NCI-H1436 (cell line): Measurements from ENCODE around the gene NCAM1.
"Not testable (repeated sequence)": the region's sequence is repeated elsewhere in the genome, so short reads cannot be mapped to it uniquely, and the experiment has no call there.

ENCODE experiments used
- DNase-seq: peaks from one replicate; lab custom pipeline; 2025; lab: John Stamatoyannopoulos, UW

NCAM1 gene

GRCh38 chr11:113277907-113278306 is 316.7 kb downstream of the NCAM1 start:
- DNase-seq, result no peak

DNA sequence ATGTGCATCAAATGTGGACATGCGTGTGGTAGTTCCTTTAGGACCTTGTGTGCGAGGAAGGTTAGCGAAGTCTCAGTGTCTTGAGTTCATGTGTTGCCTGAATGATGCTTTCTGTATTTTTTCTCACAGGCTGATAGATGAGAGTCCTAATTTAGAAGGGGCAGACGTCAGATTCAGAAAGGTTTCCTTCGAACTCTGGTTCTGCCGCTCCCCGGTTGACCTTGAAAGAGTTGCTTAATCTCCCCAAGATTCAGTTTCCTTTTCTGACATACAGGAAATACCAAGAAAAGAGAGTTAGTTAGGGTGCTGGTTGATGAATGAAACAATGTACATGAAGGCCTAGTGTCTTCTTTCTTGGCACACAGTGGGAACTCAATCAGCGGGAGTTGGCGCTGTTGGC is 317.3 kb downstream of the NCAM1 start:
- DNase-seq, result no peak

DNA sequence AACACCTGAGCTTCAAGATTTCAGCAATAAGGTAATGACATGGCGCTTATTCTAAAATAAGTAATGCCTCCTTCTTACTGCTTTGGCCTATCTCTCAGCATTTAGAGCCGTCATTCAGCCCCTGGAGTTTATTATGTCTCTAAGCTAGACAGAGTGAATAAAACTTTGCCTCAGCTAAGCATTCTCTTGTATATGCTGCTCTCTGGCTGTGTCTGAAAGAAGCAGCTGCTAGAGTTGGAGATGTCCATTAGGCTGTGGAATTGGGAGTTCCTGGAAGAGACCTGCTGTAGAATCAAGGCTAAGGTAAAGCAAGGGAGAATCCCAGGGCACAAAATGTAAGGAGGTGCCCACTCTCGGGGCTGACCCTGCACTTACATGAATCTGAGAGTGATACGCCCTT is 317.7 kb downstream of the NCAM1 start:
- DNase-seq, result no peak

- no peak for DNase-seq
These were observed 318.4 kb downstream of the NCAM1 start for GRCh38 chr11:113279591-113279990.

DNA sequence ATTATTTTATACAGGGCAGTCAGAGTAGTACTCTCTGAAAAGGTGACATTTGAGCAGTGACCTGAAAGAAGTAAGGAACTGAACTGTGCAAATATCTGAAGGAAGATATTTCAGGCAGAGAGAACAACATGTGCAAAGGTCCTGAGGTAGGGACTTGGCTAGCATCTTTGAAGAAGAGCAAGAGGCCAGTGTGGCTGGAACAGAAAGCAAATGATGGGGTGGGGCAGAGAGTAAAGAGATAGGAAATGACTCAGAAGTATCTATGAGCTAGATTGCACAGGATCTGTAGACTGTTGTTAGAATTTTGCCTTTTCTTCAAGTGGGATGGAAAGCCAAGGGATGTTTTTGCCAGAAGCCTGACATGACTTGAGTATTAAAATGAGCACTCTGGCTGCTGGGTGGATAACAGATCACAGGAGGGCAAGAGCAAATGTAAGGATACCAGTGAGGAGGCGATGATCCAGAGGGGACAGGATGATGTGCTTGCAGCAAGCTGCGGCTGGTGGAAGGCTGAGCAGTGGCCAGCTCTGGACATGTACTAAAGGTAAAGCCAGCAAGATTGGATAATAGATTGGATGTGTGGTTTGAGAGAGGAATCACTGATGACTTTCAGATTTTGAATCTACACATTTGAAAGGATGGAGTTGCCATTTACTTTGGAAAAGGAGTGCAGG is 320.0 kb downstream of the NCAM1 start:
- no peak for DNase-seq

- DNase-seq, result no peak
These were observed 321.7 kb downstream of the NCAM1 start for GRCh38 chr11:113282898-113283437.

DNA sequence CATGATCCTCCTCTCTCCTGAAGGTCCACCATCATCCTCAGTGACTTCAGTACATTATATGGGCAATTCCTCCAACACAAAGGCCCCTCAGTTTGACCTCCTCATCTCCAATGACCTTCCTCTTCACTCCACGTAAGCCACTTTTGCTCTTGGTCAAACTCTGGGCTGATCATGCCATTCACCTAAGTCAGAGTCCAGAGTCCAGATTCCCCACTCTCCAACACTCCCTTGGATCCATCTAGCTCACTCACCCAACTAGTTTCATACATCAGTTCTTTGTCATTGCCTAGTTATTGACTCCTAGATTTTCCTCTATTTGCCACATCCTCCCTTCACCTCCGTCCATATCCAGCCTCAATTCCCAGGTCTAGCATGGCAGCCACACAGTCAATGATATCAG is 322.7 kb downstream of the NCAM1 start:
- no peak for DNase-seq

DNA sequence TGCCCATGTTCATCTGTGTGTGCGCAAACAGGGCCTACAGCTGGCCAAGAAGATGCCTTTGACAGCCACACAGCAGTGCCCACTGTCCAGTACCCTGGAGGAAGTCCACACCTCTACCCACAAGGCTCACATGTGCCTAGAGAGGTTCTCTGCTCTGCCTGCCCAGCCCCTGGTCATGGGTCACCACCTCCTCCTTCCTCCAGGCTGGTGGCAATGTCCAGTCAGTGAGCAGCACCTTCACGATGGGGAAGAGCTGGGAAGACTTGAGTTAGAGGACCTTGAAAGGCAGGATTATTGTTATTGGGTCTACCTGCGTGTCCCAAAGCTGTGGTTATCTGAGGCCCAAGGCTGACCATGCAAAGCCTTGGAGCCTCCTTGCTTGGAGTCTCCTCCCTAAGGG is 324.8 kb downstream of the NCAM1 start:
- no peak for DNase-seq

- no peak for DNase-seq
These were observed 325.6 kb downstream of the NCAM1 start for GRCh38 chr11:113286509-113287497.

DNA sequence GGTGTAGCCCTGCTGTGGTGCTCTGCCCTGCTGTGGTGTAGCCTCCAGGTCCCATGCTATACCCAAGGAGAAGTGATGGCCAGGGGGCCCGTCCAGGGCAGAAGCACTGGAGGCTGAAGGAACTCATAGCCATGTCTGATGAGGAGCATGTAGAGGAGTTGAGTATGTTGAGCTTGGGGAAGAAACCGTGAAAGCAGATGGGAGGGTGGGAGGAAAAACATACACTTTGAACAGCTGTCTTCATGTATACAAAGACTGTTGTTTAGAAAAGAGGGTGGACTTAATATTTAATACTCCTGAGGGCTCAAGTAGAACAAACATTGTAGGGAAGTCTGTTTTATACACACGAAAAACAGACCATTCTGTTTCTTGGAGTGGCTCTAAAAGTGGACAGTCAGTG is 326.6 kb downstream of the NCAM1 start:
- no peak for DNase-seq

- no peak for DNase-seq
These were observed 327.2 kb downstream of the NCAM1 start for GRCh38 chr11:113288286-113288863.

DNA sequence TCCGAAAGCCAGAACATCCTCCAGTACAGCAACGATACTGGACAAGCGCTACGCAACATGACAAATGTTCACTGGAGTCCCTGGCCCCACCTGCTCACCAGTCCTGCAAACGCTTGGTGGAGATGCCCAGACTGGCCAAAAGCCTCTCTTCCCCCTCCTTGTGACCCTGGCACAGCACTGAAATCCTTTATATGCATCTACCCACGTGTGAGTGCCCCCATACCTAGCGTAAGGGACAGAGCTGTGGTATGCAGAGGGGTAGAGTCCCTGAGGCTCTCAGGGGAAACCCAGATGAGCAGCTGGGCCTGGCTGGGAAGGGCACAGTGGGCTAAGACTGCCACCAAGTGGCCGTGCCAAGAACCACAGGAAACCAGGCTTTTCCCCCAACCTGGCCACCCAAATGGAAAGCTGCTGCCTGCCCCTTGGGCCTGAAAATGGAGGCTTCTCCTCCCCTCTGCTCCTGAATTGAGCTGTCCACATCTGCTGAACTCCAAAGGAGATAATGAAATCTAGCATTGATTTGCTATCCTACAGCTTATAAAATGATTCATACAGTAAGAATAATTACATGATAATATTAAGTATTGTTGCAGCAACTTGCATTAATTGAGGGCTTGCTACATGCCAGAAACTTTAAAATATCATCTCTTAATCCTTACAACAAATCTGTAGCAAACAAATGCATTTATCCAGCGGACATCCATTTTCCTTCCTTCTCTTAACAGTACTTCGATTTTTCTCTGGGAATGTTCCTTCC is 328.4 kb downstream of the NCAM1 start:
- DNase-seq, result peak; percentile 47

GRCh38 chr11:113293936-113294335 is 332.7 kb downstream of the NCAM1 start:
- no peak for DNase-seq

DNA sequence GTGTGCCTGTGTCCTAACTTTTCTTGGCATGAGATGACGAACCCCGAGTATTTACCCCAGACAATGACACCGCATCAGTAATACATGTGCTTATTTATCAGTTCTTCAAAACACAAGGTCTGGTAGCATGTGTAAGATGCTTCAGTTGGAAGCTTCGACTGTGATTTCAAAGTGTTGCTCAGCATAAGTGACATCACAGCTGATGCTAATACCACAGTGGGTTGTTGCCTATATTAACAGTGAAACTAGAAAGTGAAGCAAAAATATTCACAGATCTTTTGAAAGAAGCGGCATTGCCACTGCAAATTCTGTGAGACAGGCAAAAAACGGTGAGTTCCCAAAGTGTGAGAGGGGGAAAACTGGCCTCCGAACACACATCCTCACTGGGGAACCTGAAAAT is 334.8 kb downstream of the NCAM1 start:
- no peak for DNase-seq

DNA sequence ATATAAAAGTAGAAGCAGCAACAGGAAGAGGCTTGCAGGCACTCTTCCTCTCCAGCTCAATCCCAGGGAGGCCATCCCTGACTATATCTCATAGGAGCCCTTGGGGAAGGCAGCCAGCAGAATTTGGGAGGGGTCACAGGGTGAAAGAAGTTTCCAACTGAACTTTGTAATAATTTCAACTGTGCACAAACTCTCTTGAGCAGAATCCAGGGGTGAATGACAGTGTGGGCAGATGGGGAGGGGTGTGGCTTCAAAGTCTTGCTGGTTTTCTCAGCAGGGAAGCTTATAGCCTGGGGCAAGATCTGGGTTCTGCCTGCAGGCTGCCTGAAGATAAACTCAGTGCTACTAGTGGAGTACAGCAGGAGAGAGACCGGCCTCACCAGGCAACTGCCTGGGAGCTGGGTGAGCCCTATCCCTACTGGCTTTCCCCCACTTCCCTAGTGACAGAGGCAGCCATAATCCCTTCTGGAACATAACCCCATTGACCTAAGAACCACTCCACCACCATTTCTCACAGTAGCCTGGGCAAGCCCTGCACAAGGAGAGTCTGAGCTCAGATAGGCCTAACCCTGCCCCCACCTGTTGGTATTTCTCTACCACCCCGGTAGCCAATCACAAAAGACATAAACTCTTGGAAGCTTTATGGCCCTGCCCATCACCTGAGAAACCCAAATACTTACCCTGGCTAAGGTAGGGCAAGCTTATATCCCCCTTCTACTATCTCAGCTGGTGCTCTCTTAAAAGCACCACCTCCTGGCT is 335.4 kb downstream of the NCAM1 start:
- DNase-seq, result no peak

DNA sequence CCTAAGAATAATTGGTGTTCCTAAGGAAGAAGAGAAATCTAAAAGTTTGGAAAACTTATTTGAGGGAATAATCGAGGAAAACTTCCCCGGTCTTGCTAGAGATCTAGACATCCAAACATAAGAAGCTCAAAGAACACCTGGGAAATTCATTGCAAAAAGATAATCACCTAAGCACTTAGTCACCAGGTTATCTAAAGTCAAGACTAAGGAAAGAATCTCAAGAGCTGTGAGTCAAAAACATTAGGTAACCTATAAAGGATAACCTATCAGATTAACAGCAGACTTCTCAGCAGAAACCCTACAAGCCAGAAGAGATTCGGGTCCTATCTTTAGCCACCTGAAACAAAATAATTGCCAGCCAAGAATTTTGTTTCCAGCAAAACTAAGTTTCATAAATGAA is 337.3 kb downstream of the NCAM1 start:
- DNase-seq, result not testable (repeated sequence)

GRCh38 chr11:113304916-113305315 is 343.7 kb downstream of the NCAM1 start:
- no peak for DNase-seq

DNA sequence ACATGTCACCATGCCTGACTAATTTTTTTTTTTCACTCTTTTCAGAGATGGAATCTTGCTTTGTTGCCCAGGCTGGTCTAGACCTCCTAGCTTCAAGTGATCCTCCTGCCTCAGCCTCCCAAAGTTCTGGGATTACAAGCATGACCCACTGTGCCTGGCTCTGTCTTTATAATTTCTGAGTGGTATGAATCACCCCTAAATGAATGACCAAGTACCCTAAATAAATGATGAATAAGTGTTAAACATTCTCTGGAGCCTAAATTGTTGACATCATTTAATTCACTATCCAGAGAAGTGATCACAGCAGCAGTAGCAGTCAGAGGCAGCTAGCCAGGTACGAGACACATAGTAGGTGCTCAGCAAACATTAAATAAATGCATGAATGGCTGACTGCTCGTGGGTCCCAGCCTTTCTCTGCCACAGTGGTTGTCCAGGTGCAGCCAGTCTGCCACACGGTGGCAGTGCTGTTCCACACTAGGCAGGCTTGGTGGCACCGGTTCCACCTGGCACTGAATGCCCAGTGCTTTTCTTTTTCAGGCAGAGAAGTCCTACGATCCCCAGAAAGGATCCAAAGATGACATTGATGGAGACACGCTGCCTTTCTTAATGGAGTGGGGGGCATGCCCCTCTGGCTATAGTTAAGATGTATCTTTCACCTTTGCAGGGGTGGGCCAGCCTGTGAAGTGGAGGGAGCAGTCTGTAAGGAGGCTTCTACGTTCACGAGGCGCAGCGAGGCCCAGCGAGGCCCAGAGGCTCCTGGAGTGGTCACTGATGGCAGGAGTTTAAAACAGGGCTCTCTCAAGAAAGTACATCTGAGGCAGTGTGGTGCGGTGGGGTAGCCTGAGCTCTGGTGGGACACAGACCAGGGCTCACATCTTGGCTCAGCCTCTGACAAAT is 344.5 kb downstream of the NCAM1 start:
- peak; percentile 63 for DNase-seq

DNA sequence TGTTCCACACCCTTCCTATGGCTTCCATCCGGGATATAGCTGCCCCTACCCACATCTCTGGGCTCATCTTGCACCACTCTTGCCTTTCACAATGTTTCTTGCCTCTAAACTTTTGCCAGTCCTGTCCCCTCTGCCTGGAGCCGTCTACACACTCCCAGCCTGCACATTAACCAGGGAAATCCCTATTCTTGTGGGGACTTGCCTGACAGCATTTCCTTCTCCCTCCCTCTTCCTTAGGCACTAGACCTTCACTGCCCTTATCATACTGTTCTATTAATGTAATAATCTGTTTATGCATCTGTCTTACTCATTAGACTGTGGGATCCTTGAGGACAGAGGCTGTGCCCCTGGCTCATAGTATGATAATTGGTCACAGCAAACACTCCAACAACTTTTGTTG is 347.4 kb downstream of the NCAM1 start:
- DNase-seq, result no peak

DNA sequence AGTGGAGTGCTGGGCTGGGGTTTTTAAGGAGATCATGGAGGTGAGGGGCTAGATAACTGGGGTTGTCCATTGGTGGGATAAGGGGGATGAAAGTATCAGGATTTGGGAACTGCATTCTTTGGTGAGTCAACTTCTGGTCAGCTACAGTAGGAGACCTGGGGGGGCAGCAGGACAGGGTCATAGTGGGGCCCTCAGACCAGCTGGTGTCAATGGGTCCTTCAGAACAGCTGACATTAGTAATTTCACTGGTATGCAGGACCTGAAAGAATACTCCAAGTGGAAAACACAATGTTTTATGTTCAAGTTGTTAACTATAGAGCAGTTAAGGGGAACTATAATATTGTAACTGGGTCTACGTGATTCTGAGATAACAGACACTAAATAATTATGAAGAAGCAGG is 350.3 kb downstream of the NCAM1 start:
- DNase-seq, result no peak
